LoVo (cell line): ENCODE measurements around the gene DIS3L2.
"Not testable (repeated sequence)": the region's sequence is repeated elsewhere in the genome, so short reads cannot be mapped to it uniquely, and the experiment has no call there.

Experiments used
- DNase-seq: peaks from one replicate; pipeline ENCODE4 v3.0.0-alpha.2; 2016; ENCODE audit warnings: low spot score

Gene DIS3L2

GRCh38 chr2:232372231-232373208 is 411.0 kb downstream of the DIS3L2 start:
- no peak for DNase-seq

GRCh38 chr2:232374356-232374755 is 412.8 kb downstream of the DIS3L2 start:
- DNase-seq, result no peak

GRCh38 chr2:232375164-232375563 is 413.7 kb downstream of the DIS3L2 start:
- no peak for DNase-seq

GRCh38 chr2:232376260-232376659 is 414.7 kb downstream of the DIS3L2 start:
- no peak for DNase-seq

GRCh38 chr2:232376713-232377112 is 415.2 kb downstream of the DIS3L2 start:
- no peak for DNase-seq

GRCh38 chr2:232377319-232377718 is 415.8 kb downstream of the DIS3L2 start:
- no peak for DNase-seq

GRCh38 chr2:232377841-232378734 is 416.6 kb downstream of the DIS3L2 start:
- peak; percentile 85 for DNase-seq

GRCh38 chr2:232378735-232379151 is 417.2 kb downstream of the DIS3L2 start, which contains the start of gene ALPP:
ALPP (plus strand) TSS chr2:232378751; CDS start chr2:232378803, 52 bp downstream.
- not testable (repeated sequence) for DNase-seq

GRCh38 chr2:232379610-232380590 is 418.4 kb downstream of the DIS3L2 start:
- not testable (repeated sequence) for DNase-seq

GRCh38 chr2:232381204-232382031 is 419.9 kb downstream of the DIS3L2 start:
- not testable (repeated sequence) for DNase-seq

GRCh38 chr2:232382331-232383225 is 421.1 kb downstream of the DIS3L2 start:
- DNase-seq, result no peak

- no peak for DNase-seq
Measured at GRCh38 chr2:232384466-232384865, 423.0 kb downstream of the DIS3L2 start.

- DNase-seq, result not testable (repeated sequence)
Measured at GRCh38 chr2:232385058-232385457, 423.5 kb downstream of the DIS3L2 start.

- DNase-seq, result peak; percentile 92
Measured at GRCh38 chr2:232385660-232386489, 424.4 kb downstream of the DIS3L2 start.

GRCh38 chr2:232386490-232386739 is 424.9 kb downstream of the DIS3L2 start:
- DNase-seq, result no peak
